Colonic mucosa (tissue), 4 donors: Measurements from ENCODE around the gene STIMATE. TPM values are rescaled to one million over a fixed set of nuclear protein-coding genes. Genes with fewer than 3 reads are reported as not detected.

Experiments
- DNase-seq: peaks from one replicate; pipeline ENCODE4 v3.0.0-alpha.2; 2020
- H3K27ac ChIP-seq: fragments of 200-600 bp; one replicate; pipeline ENCODE4 v1.8.0; 2021
- H3K27me3 ChIP-seq: fragments of 200-600 bp; one replicate; pipeline ENCODE4 v1.8.0; 2021
- H3K36me3 ChIP-seq: fragments of 200-600 bp; one replicate; pipeline ENCODE4 v1.8.0; 2021
- H3K4me1 ChIP-seq: fragments of 200-600 bp; one replicate; pipeline ENCODE4 v1.8.0; 2021; ENCODE audit warnings: mild to moderate bottlenecking
- H3K4me3 ChIP-seq: fragments of 200-600 bp; one replicate; pipeline ENCODE4 v1.8.0; 2021
- H3K9ac ChIP-seq, 2 donors: one replicate each; pipeline ENCODE4 v1.7.0; 2013; ENCODE audit warnings: control low read depth in 2 of 2, low read depth in 2 of 2, low read length in 2 of 2
- H3K9me3 ChIP-seq: fragments of 200-600 bp; one replicate; pipeline ENCODE4 v1.8.0; 2021
- intact Hi-C: fragments of 100-400 bp; cut with DNase I; formaldehyde crosslinking; loops from one replicate; pipeline ENCODE4 v1.14.1; 2022
- total RNA-seq, 2 donors: library from RNA; stranded (reverse); fragmentation: NEBNext Ultra II Directional in 1 of 2; extraction: Animal tissue kit (Norgen Biotek cat#: 25700) in 1 of 2; gene quantifications; one replicate each; pipeline ENCODE4 v1.2.1, GENCODE V29; 2021
- TF ChIP-seq, protein P1 (sequence below): fragments of 200-600 bp; IDR thresholded peaks from one replicate; pipeline ENCODE4 v1.8.0; 2022; ENCODE audit warnings: antibody characterized with exemption, mild to moderate bottlenecking
- donor health status: healthy.
- donor health status: DM: no; HTN: no; CAD: no.
- donor health status: DM: no; HTN: no; CAD: no.

Gene STIMATE
- total RNA-seq, 2 donors from 2014 or later = 7.4 to 15.3 TPM

- Histone ChIP-seq H3K9me3 (no peaks in the 10 kb centered on the region), H3K9ac (no peak overlapping the region), H3K4me1 (no peaks in the 10 kb centered on the region), H3K4me3 (no peak overlapping the region), H3K27ac (no peak overlapping the region), H3K27me3 (no peaks in the 10 kb centered on the region), H3K36me3 (no peaks in the 10 kb centered on the region)
- DNase-seq = no peak
- intact Hi-C loops = no loop called here
- TF ChIP-seq, protein P1, sequence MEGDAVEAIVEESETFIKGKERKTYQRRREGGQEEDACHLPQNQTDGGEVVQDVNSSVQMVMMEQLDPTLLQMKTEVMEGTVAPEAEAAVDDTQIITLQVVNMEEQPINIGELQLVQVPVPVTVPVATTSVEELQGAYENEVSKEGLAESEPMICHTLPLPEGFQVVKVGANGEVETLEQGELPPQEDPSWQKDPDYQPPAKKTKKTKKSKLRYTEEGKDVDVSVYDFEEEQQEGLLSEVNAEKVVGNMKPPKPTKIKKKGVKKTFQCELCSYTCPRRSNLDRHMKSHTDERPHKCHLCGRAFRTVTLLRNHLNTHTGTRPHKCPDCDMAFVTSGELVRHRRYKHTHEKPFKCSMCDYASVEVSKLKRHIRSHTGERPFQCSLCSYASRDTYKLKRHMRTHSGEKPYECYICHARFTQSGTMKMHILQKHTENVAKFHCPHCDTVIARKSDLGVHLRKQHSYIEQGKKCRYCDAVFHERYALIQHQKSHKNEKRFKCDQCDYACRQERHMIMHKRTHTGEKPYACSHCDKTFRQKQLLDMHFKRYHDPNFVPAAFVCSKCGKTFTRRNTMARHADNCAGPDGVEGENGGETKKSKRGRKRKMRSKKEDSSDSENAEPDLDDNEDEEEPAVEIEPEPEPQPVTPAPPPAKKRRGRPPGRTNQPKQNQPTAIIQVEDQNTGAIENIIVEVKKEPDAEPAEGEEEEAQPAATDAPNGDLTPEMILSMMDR = no peak
Measured at GRCh38 chr3:52839892-52840545, 57.3 kb downstream of the STIMATE start.

DNA sequence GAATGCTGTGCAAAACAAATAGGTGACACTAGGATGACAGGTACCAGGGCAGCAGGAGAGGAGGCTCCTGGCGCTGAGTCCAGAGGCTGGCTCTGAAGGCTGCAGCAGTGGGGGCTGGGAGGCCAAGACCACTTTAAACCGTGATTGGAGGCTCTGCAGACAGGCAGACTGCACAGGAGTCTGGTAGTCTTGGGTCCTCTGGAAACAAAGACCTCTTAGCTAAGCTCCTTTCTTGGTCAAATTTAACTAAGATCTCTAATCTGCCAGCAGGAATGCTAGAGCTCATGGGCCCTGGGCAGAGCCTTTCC is 58.1 kb downstream of the STIMATE start:
- DNase-seq = no peak
- no peaks in the 10 kb centered on the region for H3K9me3 ChIP-seq
- intact Hi-C loops = no loop called here
- TF ChIP-seq, protein P1 = no peak
- no peak overlapping the region for H3K4me3 ChIP-seq
- H3K9ac ChIP-seq = no peak overlapping the region
- no peaks in the 10 kb centered on the region for H3K36me3 ChIP-seq
- H3K27ac ChIP-seq = no peak overlapping the region
- no peaks in the 10 kb centered on the region for H3K27me3 ChIP-seq
- no peaks in the 10 kb centered on the region for H3K4me1 ChIP-seq

GRCh38 chr3:52838561-52839267 is 58.6 kb downstream of the STIMATE start:
- Histone ChIP-seq H3K4me3 (no peak overlapping the region), H3K9ac (no peak overlapping the region), H3K27me3 (no peaks in the 10 kb centered on the region), H3K9me3 (no peaks in the 10 kb centered on the region), H3K27ac (no peak overlapping the region), H3K36me3 (no peaks in the 10 kb centered on the region), H3K4me1 (no peaks in the 10 kb centered on the region)
- TF ChIP-seq, protein P1 = no peak
- DNase-seq = no peak
- intact Hi-C loops = no loop called here

- Histone ChIP-seq H3K27me3 (no peaks in the 10 kb centered on the region), H3K27ac (no peak overlapping the region), H3K36me3 (no peaks in the 10 kb centered on the region), H3K9ac (no peak overlapping the region), H3K4me1 (no peaks in the 10 kb centered on the region), H3K9me3 (no peaks in the 10 kb centered on the region), H3K4me3 (no peak overlapping the region)
- no peak for DNase-seq
- intact Hi-C loops = no loop called here
- TF ChIP-seq, protein P1 = no peak
Measured at GRCh38 chr3:52836986-52837385, 60.4 kb downstream of the STIMATE start.

DNA sequence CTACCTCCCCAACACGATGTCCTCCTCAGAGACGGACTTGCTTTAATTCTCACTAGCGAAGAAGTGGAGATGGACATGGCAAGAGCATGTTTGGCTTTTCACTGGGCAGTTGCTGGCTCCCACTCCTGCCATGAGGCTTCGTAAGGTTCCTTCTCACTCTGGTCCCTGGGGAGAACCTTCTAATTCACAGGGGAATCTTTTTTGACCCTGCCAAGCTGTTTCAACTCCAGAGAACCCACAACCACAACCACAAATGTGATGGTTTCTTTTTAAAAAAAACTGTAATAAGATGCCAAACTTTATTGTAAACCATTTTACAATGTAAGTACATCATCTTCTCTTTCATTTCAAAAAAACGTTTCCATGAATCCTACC is 60.9 kb downstream of the STIMATE start:
- H3K9ac ChIP-seq = no peak overlapping the region
- intact Hi-C loops = no loop called here
- no peaks in the 10 kb centered on the region for H3K27me3 ChIP-seq
- TF ChIP-seq, protein P1 = no peak
- no peak for DNase-seq
- H3K36me3 ChIP-seq = no peaks in the 10 kb centered on the region
- H3K4me3 ChIP-seq = no peak overlapping the region
- no peaks in the 10 kb centered on the region for H3K9me3 ChIP-seq
- no peaks in the 10 kb centered on the region for H3K4me1 ChIP-seq
- H3K27ac ChIP-seq = no peak overlapping the region
